IMR-90 (cell line): ENCODE measurements around the gene KCTD16. TPM values are rescaled to one million over a fixed set of nuclear protein-coding genes. Genes with fewer than 3 reads are reported as not detected.

Source experiments
- ATAC-seq: fragments of 200-7000 bp; cut with Tn5 transposase; 2 replicates; pipeline ENCODE4 v1.9.1; 2020; ENCODE audit warnings: low read depth, mild to moderate bottlenecking, moderate library complexity
- BruUV-seq: library from RNA; stranded (reverse); fragments of 400-500 nt; replicated peaks from 2 replicates; lab custom pipeline; 2021; lab: Mats Ljungman, UMichigan
- CTCF ChIA-PET: fragments of 300-600 bp; formaldehyde crosslinking; extraction: SDS; loops from one replicate; lab custom pipeline; 2021; ENCODE audit warnings: antibody characterized with exemption; lab: Yijun Ruan, JAX
- POLR2A ChIA-PET: fragments of 300-600 bp; sonication (Branson Sonifier 250); formaldehyde crosslinking; loops from one replicate; lab custom pipeline; 2022; ENCODE audit warnings: antibody characterized with exemption; ENCODE audit not compliant: unreplicated experiment; lab: Charles Lee
- DNase-seq: peaks from one replicate; pipeline ENCODE4 v3.0.0; 2013
- H2AFZ ChIP-seq: replicated peaks from 2 replicates; pipeline ENCODE3; 2013; ENCODE audit warnings: low read length, mild to moderate bottlenecking; ENCODE audit not compliant: poor library complexity
- H2AK5ac ChIP-seq: 2 replicates; pipeline ENCODE4 v1.6.1; 2013; ENCODE audit warnings: low read depth, low read length, inconsistent platforms
- H2AK9ac ChIP-seq: replicated peaks from 2 replicates; pipeline ENCODE3; 2013; ENCODE audit warnings: mild to moderate bottlenecking, low read depth, low read length, moderate library complexity; ENCODE audit not compliant: poor library complexity
- H2BK120ac ChIP-seq: 2 replicates; pipeline ENCODE4 v1.6.1; 2013; ENCODE audit warnings: low read depth, low read length, inconsistent platforms
- H2BK15ac ChIP-seq: 3 replicates; pipeline ENCODE4 v1.6.1; 2013; ENCODE audit warnings: low read depth, low read length, inconsistent platforms
- H2BK20ac ChIP-seq: 2 replicates; pipeline ENCODE4 v1.6.1; 2013; ENCODE audit warnings: low read depth, mild to moderate bottlenecking, inconsistent platforms, low read length, moderate library complexity
- H2BK5ac ChIP-seq: 2 replicates; pipeline ENCODE4 v1.6.1; 2013; ENCODE audit warnings: mild to moderate bottlenecking, low read depth, low read length, inconsistent platforms; ENCODE audit not compliant: poor library complexity, severe bottlenecking
- H3K14ac ChIP-seq: replicated peaks from 2 replicates; pipeline ENCODE4 v1.6.1; 2013; ENCODE audit warnings: low read depth, low read length, inconsistent platforms
- H3K18ac ChIP-seq: 2 replicates; pipeline ENCODE4 v1.6.1; 2013; ENCODE audit warnings: low read depth, low read length, control low read depth
- H3K23ac ChIP-seq: 2 replicates; pipeline ENCODE4 v1.6.1; 2013; ENCODE audit warnings: low read depth, low read length, inconsistent platforms
- H3K27ac ChIP-seq: 2 replicates; pipeline ENCODE4 v1.5.1; 2013; ENCODE audit warnings: mild to moderate bottlenecking, control low read depth, low read length; ENCODE audit not compliant: insufficient read depth
- H3K27me3 ChIP-seq: 2 replicates; pipeline ENCODE4 v1.6.1; 2013; ENCODE audit warnings: low read length; ENCODE audit not compliant: control insufficient read depth, insufficient read depth
- H3K36me3 ChIP-seq: 2 replicates; pipeline ENCODE4 v1.6.1; 2013; ENCODE audit warnings: low read length, mixed read lengths; ENCODE audit not compliant: control insufficient read depth, insufficient read depth
- H3K4ac ChIP-seq: 2 replicates; pipeline ENCODE4 v1.6.1; 2013; ENCODE audit warnings: low read depth, low read length, inconsistent platforms
- H3K4me1 ChIP-seq: 2 replicates; pipeline ENCODE4 v1.6.1; 2013; ENCODE audit warnings: low read length, mixed read lengths; ENCODE audit not compliant: control insufficient read depth, insufficient read depth
- H3K4me2 ChIP-seq: 2 replicates; pipeline ENCODE4 v1.6.1; 2013; ENCODE audit warnings: low read depth, mild to moderate bottlenecking, control low read depth, low read length, moderate library complexity
- H3K4me3 ChIP-seq: 2 replicates; pipeline ENCODE4 v1.5.1; 2013; ENCODE audit warnings: low read depth, mild to moderate bottlenecking, control low read depth, low read length, moderate library complexity; ENCODE audit not compliant: insufficient read depth
- H3K56ac ChIP-seq: 2 replicates; pipeline ENCODE4 v1.6.1; 2013; ENCODE audit warnings: low read length, inconsistent platforms; ENCODE audit not compliant: insufficient read depth; ENCODE audit errors: extremely low read depth
- H3K79me1 ChIP-seq, 2 experiments: 2 replicates each; pipeline ENCODE4 v1.6.1; 2013; ENCODE audit warnings: low read length in 2 of 2, inconsistent platforms in 1 of 2, low read depth in 1 of 2
- H3K9ac ChIP-seq: 2 replicates; pipeline ENCODE4 v1.6.1; 2013; ENCODE audit warnings: low read depth, low read length, control low read depth
- H3K9me1 ChIP-seq: 2 replicates; pipeline ENCODE4 v1.6.1; 2013; ENCODE audit warnings: low read length, inconsistent platforms; ENCODE audit not compliant: insufficient read depth
- H3K9me3 ChIP-seq: 2 replicates; pipeline ENCODE4 v1.6.1; 2013; ENCODE audit warnings: low read length; ENCODE audit not compliant: control insufficient read depth, insufficient read depth
- H4K20me1 ChIP-seq: 2 replicates; pipeline ENCODE4 v1.6.1; 2013; ENCODE audit warnings: low read length, inconsistent platforms; ENCODE audit not compliant: insufficient read depth
- H4K5ac ChIP-seq: 2 replicates; pipeline ENCODE4 v1.6.1; 2013; ENCODE audit warnings: mild to moderate bottlenecking, low read depth, low read length, control low read depth
- H4K8ac ChIP-seq, 2 experiments: 2 replicates each; pipeline ENCODE4 v1.6.1; 2013; ENCODE audit warnings: low read depth in 2 of 2, low read length in 2 of 2, control low read depth in 1 of 2, inconsistent platforms in 1 of 2
- H4K91ac ChIP-seq: 2 replicates; pipeline ENCODE4 v1.6.1; 2013; ENCODE audit warnings: low read depth, low read length, inconsistent platforms; ENCODE audit not compliant: insufficient read depth
- BHLHE40 ChIP-seq: fragments of 150-350 bp; IDR thresholded peaks from 2 replicates; pipeline ENCODE4 v1.6.1; 2016; ENCODE audit warnings: mild to moderate bottlenecking, low read depth, low read length
- CHD1 ChIP-seq: IDR thresholded peaks from 2 replicates; pipeline ENCODE4 v1.6.1; 2012; ENCODE audit warnings: low read depth, low read length, improper control_type of control experiment
- MAFK ChIP-seq: IDR thresholded peaks from 2 replicates; pipeline ENCODE4 v1.6.1; 2012; ENCODE audit warnings: low read depth, low read length, improper control_type of control experiment
- WGBS, 2 experiments: methylation state at CpG; one replicate each; pipeline versions ENCODE4 v1.1.5 to v1.1.7; 2013; ENCODE audit warnings: missing lambda C conversion rate in 2 of 2; ENCODE audit not compliant: insufficient read length in 1 of 2; ENCODE audit errors: extremely low coverage in 2 of 2; 5-methylcytosine and 5-hydroxymethylcytosine counted together
- dilution Hi-C: fragments of 300-500 bp; cut with HindIII; formaldehyde crosslinking; loops from one replicate; pipeline ENCODE4 v1.14.3; 2018; ENCODE audit warnings: low sequenced_read_pairs; ENCODE audit not compliant: unreplicated experiment
- in situ Hi-C: fragments of 300-500 bp; cut with MboI; formaldehyde crosslinking; loops from 3 replicates; pipeline ENCODE4 v1.14.3; 2019; ENCODE audit warnings: low sequenced_read_pairs, inconsistent platforms, mixed read lengths
- intact Hi-C: fragments of 100-400 bp; cut with micrococcal nuclease; formaldehyde crosslinking; loops from 2 replicates; pipeline ENCODE4 v1.10.0; 2022
- polyA plus RNA-seq, 3 experiments: library from polyadenylated mRNA; depleted of rRNA; stranded (reverse); fragments of >200 nt; gene quantifications; 2 replicates each; pipeline ENCODE4 v1.2.3, GENCODE V29; 2012; ENCODE audit warnings: low replicate concordance in 1 of 3
- total RNA-seq: library from RNA; depleted of rRNA; stranded (reverse); fragments of >200 nt; gene quantifications from 2 replicates; pipeline ENCODE4 v1.2.3, GENCODE V29; 2012

KCTD16 gene
- total and polyA plus RNA-seq, 2 of the 4 experiments (the other 2 are of a cell fraction), result 0.43 to 1.1 TPM

GRCh38 chr5:144393641-144394435, 223.2 kb downstream of the KCTD16 start:
- no peak overlapping the region for H2AK9ac ChIP-seq
- no peak overlapping the region for H3K27ac ChIP-seq
- H2BK20ac ChIP-seq, result no peak overlapping the region
- WGBS, 2 experiments, result 33% methylated on average over 1 of the region's 4 CpGs; no CpG with 5 or more reads in 1 of the 2 experiments
- H3K79me1 ChIP-seq, result no peaks in the 10 kb centered on the region
- H3K23ac ChIP-seq, result no peak overlapping the region
- no peak overlapping the region for H2BK15ac ChIP-seq
- H3K27me3 ChIP-seq, result no peaks in the 10 kb centered on the region
- no peaks in the 10 kb centered on the region for H3K9me1 ChIP-seq
- no peaks in the 10 kb centered on the region for H4K20me1 ChIP-seq
- DNase-seq, result no peak
- CTCF ChIA-PET, result interaction anchor here (0.7 to 1.3 kb wide), 2 partner anchors 8 to 952 kb away, joined by 3 read pairs; no protein-coding TSS in a partner anchor
- H2BK120ac ChIP-seq, result no peak overlapping the region
- no peak overlapping the region for H2AK5ac ChIP-seq
- H3K4ac ChIP-seq, result no peak overlapping the region
- H3K4me3 ChIP-seq, result no peak overlapping the region
- H3K9me3 ChIP-seq, result no peaks in the 10 kb centered on the region
- no peaks in the 10 kb centered on the region for H3K36me3 ChIP-seq
- H3K4me2 ChIP-seq, result no peak overlapping the region
- no peak overlapping the region for H4K91ac ChIP-seq
- H3K4me1 ChIP-seq, result no peaks in the 10 kb centered on the region
- H3K18ac ChIP-seq, result no peak overlapping the region
- no peak overlapping the region for H2BK5ac ChIP-seq
- in situ Hi-C loops, result no loop called here
- H4K5ac ChIP-seq, result no peak overlapping the region
- TF ChIP-seq MAFK (no peak), CHD1 (no peak), BHLHE40 (no peak)
- no peak overlapping the region for H2AFZ ChIP-seq
- intact Hi-C loops, result no loop called here
- no TSS peak for BruUV-seq
- dilution Hi-C loops, result no loop called here
- no peak for ATAC-seq
- no peak overlapping the region for H3K9ac ChIP-seq
- POLR2A ChIA-PET, result no interaction called here
- no peak overlapping the region for H3K56ac ChIP-seq
- no peak overlapping the region for H4K8ac ChIP-seq
- no peak overlapping the region for H3K14ac ChIP-seq
